ENCODE data around the gene TSPAN2.

- TF ChIP-seq CTCF (IDR thresholded peaks at IDR 0.05; ENCODE audit: low read depth, low read length) (no peak), EZH2phosphoT487 (IDR thresholded peaks at IDR 0.05; ENCODE audit: low read depth) (no peak)
These were observed 49.0 kb upstream of the TSPAN2 start for GRCh38 chr1:115138271-115138670.

All from OCI-LY3 (cell line).